K562 (cell line): ENCODE measurements around the gene NT5C2.

ENCODE experiments used
- BCLAF1 ChIP-seq, 2 experiments: fragments of 450-650 bp in 1 of 2; IDR thresholded peaks; 2 replicates each; pipeline ENCODE4 v1.6.1; 2011 to 2017; ENCODE audit warnings: low read depth in 2 of 2, antibody characterized with exemption in 1 of 2, borderline replicate concordance in 1 of 2, low read length in 1 of 2, mild to moderate bottlenecking in 1 of 2, mixed read lengths in 1 of 2; ENCODE audit not compliant: control insufficient read depth in 1 of 2
- CBFB ChIP-seq: sonication (generic); formaldehyde crosslinking; IDR thresholded peaks from 2 replicates; pipeline ENCODE4 v1.4.0; 2020; ENCODE audit warnings: mild to moderate bottlenecking, missing genetic modification reagents
- ELF2 ChIP-seq: fragments of 250-450 bp; sonication (Bioruptor Pico); IDR thresholded peaks from 2 replicates; pipeline ENCODE4 v1.5.0; 2021; ENCODE audit warnings: mild to moderate bottlenecking
- ZNF408 ChIP-seq: fragments of 250-450 bp; sonication (Bioruptor Pico); IDR thresholded peaks from 2 replicates; pipeline ENCODE4 v1.4.0; 2020; ENCODE audit warnings: low read depth, mild to moderate bottlenecking, moderate library complexity
- ZNF586 ChIP-seq: fragments of 450-650 bp; formaldehyde crosslinking; conservative IDR thresholded peaks from 2 replicates; pipeline ENCODE4 v1.4.0; 2020; ENCODE audit warnings: mild to moderate bottlenecking, moderate library complexity

GRCh38 chr10:103145860-103146466, 47.1 kb downstream of the NT5C2 start:
- TF ChIP-seq BCLAF1 (IDR thresholded peaks at IDR 0.05; ENCODE audit: borderline replicate concordance in 1 of 2, control insufficient read depth in 1 of 2, low read depth in 2 of 2, low read length in 1 of 2) (no peak), ELF2 (CRISPR knock-in tag) (no peak), ZNF586 (CRISPR knock-in tag) (no peak), CBFB (no peak), ZNF408 (CRISPR knock-in tag) (no peak)
